ENCODE results near the gene MYO1D. TPM values are rescaled to one million over a fixed set of nuclear protein-coding genes. Genes with fewer than 3 reads are reported as not detected.

MYO1D gene
- total and polyA plus RNA-seq, 2 of the 13 experiments (the other 11 are each of a cell fraction or from before 2014, with no cell fraction given) = 13.2 to 17.3 TPM

- TF ChIP-seq ZNF460 (CRISPR knock-in tag; IDR thresholded peaks at IDR 0.05; ENCODE audit: borderline replicate concordance) (no peak), HBP1 (CRISPR knock-in tag; IDR thresholded peaks at IDR 0.05; ENCODE audit: low read depth) (no peak)
Observed at GRCh38 chr17:32553168-32553567, 323.8 kb downstream of the MYO1D start (continued).

- ATAC-seq (no peak), FAIRE-seq (no peak), DNase-seq (ENCODE audit: low spot score) (no peak)
- intact Hi-C loops (cut with micrococcal nuclease; ENCODE audit: unreplicated experiment) = no loop called here
- no peaks in the 10 kb centered on the region for H3K9me3 ChIP-seq (ENCODE audit: low read length)
- CTCF ChIA-PET (ENCODE audit: low intra/inter-chr PET ratio, low total read pairs) = no interaction called here
- no peak overlapping the region for H3K4me3 ChIP-seq (replicated peaks in 1 of 3; ENCODE audit: insufficient read depth in 1 of 3, low read depth in 2 of 3, low read length in 3 of 3)
- H3K79me2 ChIP-seq (ENCODE audit: insufficient read depth, low read length) = no peaks in the 10 kb centered on the region
- H3K4me2 ChIP-seq (ENCODE audit: low read depth, low read length) = no peak overlapping the region
- BruUV-seq (replicated peaks) = no TSS peak
- POLR2A ChIA-PET = no interaction called here
- no peaks in the 10 kb centered on the region for H4K20me1 ChIP-seq (ENCODE audit: insufficient read depth, low read length)
- no peaks in the 10 kb centered on the region for H3K27me3 ChIP-seq (ENCODE audit: control insufficient read depth in 1 of 2, insufficient read depth in 2 of 2, low read length in 2 of 2)
- no peaks in the 10 kb centered on the region for H3K36me3 ChIP-seq (replicated peaks in 1 of 2; ENCODE audit: control insufficient read depth in 1 of 2, insufficient read depth in 2 of 2, low read length in 2 of 2)
- TF ChIP-seq, protein P1, sequence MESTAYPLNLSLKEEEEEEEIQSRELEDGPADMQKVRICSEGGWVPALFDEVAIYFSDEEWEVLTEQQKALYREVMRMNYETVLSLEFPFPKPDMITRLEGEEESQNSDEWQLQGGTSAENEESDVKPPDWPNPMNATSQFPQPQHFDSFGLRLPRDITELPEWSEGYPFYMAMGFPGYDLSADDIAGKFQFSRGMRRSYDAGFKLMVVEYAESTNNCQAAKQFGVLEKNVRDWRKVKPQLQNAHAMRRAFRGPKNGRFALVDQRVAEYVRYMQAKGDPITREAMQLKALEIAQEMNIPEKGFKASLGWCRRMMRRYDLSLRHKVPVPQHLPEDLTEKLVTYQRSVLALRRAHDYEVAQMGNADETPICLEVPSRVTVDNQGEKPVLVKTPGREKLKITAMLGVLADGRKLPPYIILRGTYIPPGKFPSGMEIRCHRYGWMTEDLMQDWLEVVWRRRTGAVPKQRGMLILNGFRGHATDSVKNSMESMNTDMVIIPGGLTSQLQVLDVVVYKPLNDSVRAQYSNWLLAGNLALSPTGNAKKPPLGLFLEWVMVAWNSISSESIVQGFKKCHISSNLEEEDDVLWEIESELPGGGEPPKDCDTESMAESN (CRISPR knock-in tag; conservative IDR thresholded peaks at IDR 0.05) = no peak
- TF ChIP-seq, protein P2, sequence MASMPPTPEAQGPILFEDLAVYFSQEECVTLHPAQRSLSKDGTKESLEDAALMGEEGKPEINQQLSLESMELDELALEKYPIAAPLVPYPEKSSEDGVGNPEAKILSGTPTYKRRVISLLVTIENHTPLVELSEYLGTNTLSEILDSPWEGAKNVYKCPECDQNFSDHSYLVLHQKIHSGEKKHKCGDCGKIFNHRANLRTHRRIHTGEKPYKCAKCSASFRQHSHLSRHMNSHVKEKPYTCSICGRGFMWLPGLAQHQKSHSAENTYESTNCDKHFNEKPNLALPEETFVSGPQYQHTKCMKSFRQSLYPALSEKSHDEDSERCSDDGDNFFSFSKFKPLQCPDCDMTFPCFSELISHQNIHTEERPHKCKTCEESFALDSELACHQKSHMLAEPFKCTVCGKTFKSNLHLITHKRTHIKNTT (CRISPR knock-in tag; IDR thresholded peaks at IDR 0.05) = no peak
- TF ChIP-seq FOXJ3 (CRISPR knock-in tag; IDR thresholded peaks at IDR 0.05; ENCODE audit: borderline replicate concordance) = no peak
- TF ChIP-seq MXD3 (CRISPR knock-in tag; IDR thresholded peaks at IDR 0.05) = no peak
- H3K4me1 ChIP-seq (ENCODE audit: insufficient read depth, low read length) = no peaks in the 10 kb centered on the region
- in situ Hi-C loops (cut with HindIII; ENCODE audit: extremely low pct_ligation_motif_present, low pct_unique_long_range_greater_than_20kb) = no loop called here
- H2AFZ ChIP-seq (ENCODE audit: low read length) = no peak overlapping the region
- H3K9ac ChIP-seq (ENCODE audit: insufficient read depth, low read depth, low read length) = no peak overlapping the region
- no peak overlapping the region for H3K27ac ChIP-seq (ENCODE audit: extremely low read length, insufficient read depth, low read length)
Observed at GRCh38 chr17:32552280-32552679, 324.6 kb downstream of the MYO1D start.

All from HepG2 (cell line).